ENCODE results near the gene GHR. TPM values are rescaled to one million over a fixed set of nuclear protein-coding genes. Genes with fewer than 3 reads are reported as not detected.

GHR gene
- total and polyA plus RNA-seq, 10 of the 15 experiments (the other 5 are each of a cell fraction or from before 2014, with no cell fraction given): 0.23 to 10.2 (median 0.48) TPM

DNA sequence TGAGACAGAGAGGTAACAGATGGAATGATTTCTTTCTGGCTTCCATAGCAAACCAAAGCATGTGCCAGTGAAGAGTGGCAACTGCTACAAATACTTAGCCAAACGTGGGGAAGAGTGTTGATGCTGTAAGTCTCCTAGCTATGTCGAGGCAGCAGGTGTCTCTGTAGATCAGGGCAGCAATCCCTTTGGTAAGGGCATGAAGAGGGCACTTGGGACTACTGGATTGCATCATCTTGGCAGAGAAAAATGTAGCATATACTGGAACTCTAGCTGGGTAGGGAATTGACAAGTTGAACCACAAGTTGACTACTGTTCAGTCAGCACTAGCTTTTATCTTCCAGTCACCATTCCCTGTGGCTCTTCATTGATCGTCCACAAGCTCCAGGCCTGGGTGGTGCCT, 75.8 kb downstream of the GHR start:
- in situ Hi-C loops (cut with MboI): no loop called here
- TF ChIP-seq NFYB (IDR thresholded peaks at IDR 0.05; ENCODE audit: insufficient read depth, low read depth, low read length) (no peak), ESRRA (IDR thresholded peaks at IDR 0.05; ENCODE audit: low read length) (no peak), MAX (IDR thresholded peaks at IDR 0.05; ENCODE audit: low read depth, low read length) (no peak), BMI1 (IDR thresholded peaks at IDR 0.05; ENCODE audit: borderline replicate concordance) (no peak), CEBPZ (IDR thresholded peaks at IDR 0.05; ENCODE audit: low read depth, low read length) (no peak), TBL1XR1 (IDR thresholded peaks at IDR 0.05; ENCODE audit: low read depth, low read length) (no peak), IKZF2 (IDR thresholded peaks at IDR 0.05) (no peak), JUND (IDR thresholded peaks at IDR 0.05; ENCODE audit: low read depth, low read length) (no peak), DPF2 (IDR thresholded peaks at IDR 0.05) (no peak), MYB (IDR thresholded peaks at IDR 0.05; ENCODE audit: borderline replicate concordance, low read depth, low read length) (no peak), ZBED1 (IDR thresholded peaks at IDR 0.05; ENCODE audit: borderline replicate concordance) (no peak), KDM1A (IDR thresholded peaks at IDR 0.05; ENCODE audit: borderline replicate concordance) (no peak), BHLHE40 (IDR thresholded peaks at IDR 0.05; ENCODE audit: borderline replicate concordance in 1 of 2, low read depth in 2 of 2, low read length in 1 of 2) (no peak), CBFB (IDR thresholded peaks at IDR 0.05; ENCODE audit: low read depth) (no peak)
- TF ChIP-seq, protein P1, sequence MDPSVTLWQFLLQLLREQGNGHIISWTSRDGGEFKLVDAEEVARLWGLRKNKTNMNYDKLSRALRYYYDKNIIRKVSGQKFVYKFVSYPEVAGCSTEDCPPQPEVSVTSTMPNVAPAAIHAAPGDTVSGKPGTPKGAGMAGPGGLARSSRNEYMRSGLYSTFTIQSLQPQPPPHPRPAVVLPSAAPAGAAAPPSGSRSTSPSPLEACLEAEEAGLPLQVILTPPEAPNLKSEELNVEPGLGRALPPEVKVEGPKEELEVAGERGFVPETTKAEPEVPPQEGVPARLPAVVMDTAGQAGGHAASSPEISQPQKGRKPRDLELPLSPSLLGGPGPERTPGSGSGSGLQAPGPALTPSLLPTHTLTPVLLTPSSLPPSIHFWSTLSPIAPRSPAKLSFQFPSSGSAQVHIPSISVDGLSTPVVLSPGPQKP (IDR thresholded peaks at IDR 0.05; ENCODE audit: low read depth, low read length): no peak
- TF ChIP-seq, protein P2, sequence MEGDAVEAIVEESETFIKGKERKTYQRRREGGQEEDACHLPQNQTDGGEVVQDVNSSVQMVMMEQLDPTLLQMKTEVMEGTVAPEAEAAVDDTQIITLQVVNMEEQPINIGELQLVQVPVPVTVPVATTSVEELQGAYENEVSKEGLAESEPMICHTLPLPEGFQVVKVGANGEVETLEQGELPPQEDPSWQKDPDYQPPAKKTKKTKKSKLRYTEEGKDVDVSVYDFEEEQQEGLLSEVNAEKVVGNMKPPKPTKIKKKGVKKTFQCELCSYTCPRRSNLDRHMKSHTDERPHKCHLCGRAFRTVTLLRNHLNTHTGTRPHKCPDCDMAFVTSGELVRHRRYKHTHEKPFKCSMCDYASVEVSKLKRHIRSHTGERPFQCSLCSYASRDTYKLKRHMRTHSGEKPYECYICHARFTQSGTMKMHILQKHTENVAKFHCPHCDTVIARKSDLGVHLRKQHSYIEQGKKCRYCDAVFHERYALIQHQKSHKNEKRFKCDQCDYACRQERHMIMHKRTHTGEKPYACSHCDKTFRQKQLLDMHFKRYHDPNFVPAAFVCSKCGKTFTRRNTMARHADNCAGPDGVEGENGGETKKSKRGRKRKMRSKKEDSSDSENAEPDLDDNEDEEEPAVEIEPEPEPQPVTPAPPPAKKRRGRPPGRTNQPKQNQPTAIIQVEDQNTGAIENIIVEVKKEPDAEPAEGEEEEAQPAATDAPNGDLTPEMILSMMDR (IDR thresholded peaks at IDR 0.05 in 2 of 3, conservative IDR thresholded peaks at IDR 0.05 in 1 of 3; ENCODE audit: control insufficient read depth in 2 of 3, extremely low read depth in 1 of 3, insufficient read depth in 1 of 3, low read depth in 3 of 3, low read length in 3 of 3): no peak
- TF ChIP-seq, protein P3, sequence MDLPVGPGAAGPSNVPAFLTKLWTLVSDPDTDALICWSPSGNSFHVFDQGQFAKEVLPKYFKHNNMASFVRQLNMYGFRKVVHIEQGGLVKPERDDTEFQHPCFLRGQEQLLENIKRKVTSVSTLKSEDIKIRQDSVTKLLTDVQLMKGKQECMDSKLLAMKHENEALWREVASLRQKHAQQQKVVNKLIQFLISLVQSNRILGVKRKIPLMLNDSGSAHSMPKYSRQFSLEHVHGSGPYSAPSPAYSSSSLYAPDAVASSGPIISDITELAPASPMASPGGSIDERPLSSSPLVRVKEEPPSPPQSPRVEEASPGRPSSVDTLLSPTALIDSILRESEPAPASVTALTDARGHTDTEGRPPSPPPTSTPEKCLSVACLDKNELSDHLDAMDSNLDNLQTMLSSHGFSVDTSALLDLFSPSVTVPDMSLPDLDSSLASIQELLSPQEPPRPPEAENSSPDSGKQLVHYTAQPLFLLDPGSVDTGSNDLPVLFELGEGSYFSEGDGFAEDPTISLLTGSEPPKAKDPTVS (IDR thresholded peaks at IDR 0.05; ENCODE audit: low read depth, low read length): no peak

More for the DNA sequence above, 75.8 kb downstream of the GHR start:
- Histone ChIP-seq H3K36me3 (ENCODE audit: control insufficient read depth in 2 of 2, insufficient read depth in 2 of 2, low read length in 1 of 2) (no peaks in the 10 kb centered on the region), H4K20me1 (ENCODE audit: control insufficient read depth, insufficient read depth) (no peaks in the 10 kb centered on the region), H3K27ac (ENCODE audit: control insufficient read depth, insufficient read depth) (no peak overlapping the region), H3K4me1 (ENCODE audit: control insufficient read depth, insufficient read depth, low read length) (no peaks in the 10 kb centered on the region), H3K9ac (ENCODE audit: control insufficient read depth, insufficient read depth, low read length) (no peak overlapping the region), H3K4me2 (ENCODE audit: control insufficient read depth, insufficient read depth) (no peak overlapping the region), H3K27me3 (replicated peaks in 1 of 2; ENCODE audit: control insufficient read depth in 2 of 2, insufficient read depth in 2 of 2, low read length in 1 of 2) (no peaks in the 10 kb centered on the region), H3K9me3 (replicated peaks; ENCODE audit: control insufficient read depth, insufficient read depth, low read length) (no peaks in the 10 kb centered on the region), H3K4me3 (no peak overlapping the region), H2AFZ (ENCODE audit: control insufficient read depth, low read depth, low read length) (no peak overlapping the region), H3K79me2 (ENCODE audit: control insufficient read depth, insufficient read depth, low read length) (no peaks in the 10 kb centered on the region)
- intact Hi-C loops (cut with micrococcal nuclease; ENCODE audit: unreplicated experiment): no loop called here
- SMC1A ChIA-PET (ENCODE audit: uncharacterized antibody, unreplicated experiment): interaction anchor here (0.5 to 2.9 kb wide), 6 partner anchors 8 to 550 kb away, joined by 3 to 12 read pairs (median 4); no protein-coding TSS in a partner anchor
- CTCF ChIA-PET: interaction anchor here (1.2 to 1.9 kb wide), 6 partner anchors 9 to 390 kb away, joined by 3 to 7 read pairs (median 4); partner anchors contain the start of gene GHR
- POLR2A ChIA-PET: interaction anchor here (1.3 kb wide), 1 partner anchor 26 kb away, joined by 3 read pairs; no protein-coding TSS in a partner anchor
- no TSS peak for BruUV-seq (replicated peaks)
- FAIRE-seq: no peak
- no peak for ATAC-seq
- RAD21 ChIA-PET (ENCODE audit: unreplicated experiment): interaction anchor here (1.4 to 1.9 kb wide), 3 partner anchors 12 to 25 kb away, joined by 3 to 6 read pairs (median 3); no protein-coding TSS in a partner anchor
- 15% methylated on average over 3 of the region's 3 CpGs for WGBS (ENCODE audit: insufficient coverage, insufficient replicate concordance, low lambda C conversion rate, missing lambda C conversion rate)
- no peak for DNase-seq (ENCODE audit: low read depth, low spot score)

Measured in GM12878 (cell line).